PC-3 (cell line): ENCODE results near the gene CPLX1. TPM values are rescaled to one million over a fixed set of nuclear protein-coding genes. Genes with fewer than 3 reads are reported as not detected.

Source experiments
- ATAC-seq: fragments of 200-7000 bp; cut with Tn5 transposase; 2 replicates; pipeline ENCODE4 v1.9.1; 2020; ENCODE audit warnings: mild to moderate bottlenecking, moderate library complexity
- BruUV-seq: library from RNA; stranded (reverse); fragments of 400-500 nt; replicated peaks from 2 replicates; lab custom pipeline; 2021; lab: Mats Ljungman, UMichigan
- CTCF ChIA-PET: fragments of 300-600 bp; sonication (Branson Sonifier 250); formaldehyde crosslinking; loops from one replicate; lab custom pipeline; 2022; ENCODE audit warnings: antibody characterized with exemption; lab: Charles Lee
- POLR2A ChIA-PET: fragments of 300-600 bp; sonication (Branson Sonifier 250); formaldehyde crosslinking; loops from one replicate; lab custom pipeline; 2022; ENCODE audit warnings: antibody characterized with exemption; ENCODE audit not compliant: unreplicated experiment; lab: Charles Lee
- DNase-seq: peaks from one replicate; pipeline ENCODE4 v3.0.0-alpha.2; 2015
- H2AFZ ChIP-seq: fragments of 300-600 bp; sonication (generic); 2 replicates; pipeline ENCODE4 v1.6.0; 2016; ENCODE audit warnings: antibody characterized with exemption, low read length
- H3F3A ChIP-seq: fragments of 300-600 bp; sonication (generic); one replicate; pipeline ENCODE4 v1.6.0; 2017; ENCODE audit warnings: antibody characterized with exemption, low read length, control low read depth, mild to moderate bottlenecking; ENCODE audit not compliant: unreplicated experiment
- H3K27ac ChIP-seq: fragments of 300-600 bp; sonication (generic); 2 replicates; pipeline ENCODE4 v1.5.1; 2016; ENCODE audit warnings: mild to moderate bottlenecking, low read length
- H3K27me3 ChIP-seq: fragments of 300-600 bp; sonication (generic); 2 replicates; pipeline ENCODE4 v1.6.1; 2016; ENCODE audit warnings: low read length, mixed read lengths
- H3K36me3 ChIP-seq: fragments of 300-600 bp; sonication (generic); 2 replicates; pipeline ENCODE4 v1.6.1; 2016; ENCODE audit warnings: low read depth, mixed run types, low read length, mixed read lengths
- H3K4me1 ChIP-seq: fragments of 300-600 bp; sonication (generic); 2 replicates; pipeline ENCODE4 v1.5.1; 2016; ENCODE audit warnings: low read length; ENCODE audit not compliant: insufficient read depth
- H3K4me2 ChIP-seq: fragments of 300-600 bp; sonication (generic); 2 replicates; pipeline ENCODE4 v1.6.0; 2016; ENCODE audit warnings: low read length
- H3K4me3 ChIP-seq: fragments of 300-600 bp; sonication (generic); 2 replicates; pipeline ENCODE4 v1.5.1; 2016; ENCODE audit warnings: mild to moderate bottlenecking, low read length, mixed read lengths
- H3K79me2 ChIP-seq: fragments of 300-600 bp; sonication (generic); 2 replicates; pipeline ENCODE4 v1.6.1; 2017; ENCODE audit warnings: low read length, mixed read lengths
- H3K9ac ChIP-seq: fragments of 300-600 bp; sonication (generic); 2 replicates; pipeline ENCODE4 v1.6.0; 2016; ENCODE audit warnings: mild to moderate bottlenecking, low read length
- H3K9me2 ChIP-seq: fragments of 300-600 bp; sonication (generic); replicated peaks from 2 replicates; pipeline ENCODE4 v1.6.1; 2016; ENCODE audit warnings: mixed run types, low read length, mixed read lengths
- H3K9me3 ChIP-seq: fragments of 300-600 bp; sonication (generic); 2 replicates; pipeline ENCODE4 v1.6.1; 2016; ENCODE audit warnings: low read length, mixed read lengths
- H4K20me1 ChIP-seq: fragments of 300-600 bp; sonication (generic); 2 replicates; pipeline ENCODE4 v1.6.1; 2016; ENCODE audit warnings: low read length, mixed read lengths
- CTCF ChIP-seq: fragments of 300-600 bp; sonication (generic); conservative IDR thresholded peaks from 2 replicates; pipeline ENCODE4 v1.5.1; 2017; ENCODE audit warnings: antibody characterized with exemption, low read depth, mild to moderate bottlenecking, low read length
- EZH2 ChIP-seq: fragments of 300-600 bp; sonication (generic); IDR thresholded peaks from one replicate; pipeline ENCODE4 v1.6.1; 2017; ENCODE audit warnings: antibody characterized with exemption, mild to moderate bottlenecking, low read length; ENCODE audit not compliant: unreplicated experiment
- EZH2phosphoT487 ChIP-seq: fragments of 300-600 bp; sonication (generic); IDR thresholded peaks from 2 replicates; pipeline ENCODE4 v1.6.1; 2018; ENCODE audit warnings: mild to moderate bottlenecking, antibody characterized with exemption, low read length, borderline replicate concordance
- intact Hi-C: fragments of 100-400 bp; cut with micrococcal nuclease; formaldehyde crosslinking; loops from 2 replicates; pipeline ENCODE4 v1.9.0; 2023
- total RNA-seq: library from RNA; depleted of rRNA; stranded (reverse); fragments of >200 nt; gene quantifications from 2 replicates; pipeline ENCODE4 v1.2.3, GENCODE V29; 2014; rRNA removed

Gene CPLX1
- total RNA-seq, 1 experiment from 2014 or later: 0.87 TPM

GRCh38 chr4:735583-735982 is 90.3 kb downstream of the CPLX1 start:
- no peaks in the 10 kb centered on the region for H4K20me1 ChIP-seq
- ChIA-PET POLR2A (no interaction called here), CTCF (no interaction called here)
- no peaks in the 10 kb centered on the region for H3K4me1 ChIP-seq
- no peak for DNase-seq
- H3K27me3 ChIP-seq: no peaks in the 10 kb centered on the region
- no peaks in the 10 kb centered on the region for H3K9me2 ChIP-seq
- H3F3A ChIP-seq: no peaks in the 10 kb centered on the region
- no peak overlapping the region for H2AFZ ChIP-seq
- ATAC-seq: no peak
- H3K9ac ChIP-seq: no peak overlapping the region
- intact Hi-C loops: no loop called here
- H3K79me2 ChIP-seq: no peaks in the 10 kb centered on the region
- BruUV-seq: no TSS peak
- no peak overlapping the region for H3K27ac ChIP-seq
- H3K36me3 ChIP-seq: peaks cover 7% of the 10 kb centered on the region
- no peak for TF ChIP-seq EZH2
- no peak for TF ChIP-seq CTCF
- TF ChIP-seq EZH2phosphoT487: no peak
- H3K9me3 ChIP-seq: no peaks in the 10 kb centered on the region
- no peak overlapping the region for H3K4me2 ChIP-seq
- no peak overlapping the region for H3K4me3 ChIP-seq

Other genes starting within 250 kb of the CPLX1 start
- not detected in 2 replicates for gene TMEM271, start 249.8 kb downstream of the CPLX1 start, total RNA-seq
- not detected in 2 replicates for gene PDE6B, start 200.6 kb downstream of the CPLX1 start, total RNA-seq
- 384 and 579 TPM in 2 replicates for gene ATP5ME, start 151.9 kb downstream of the CPLX1 start, total RNA-seq
- gene MYL5, start 151.6 kb downstream of the CPLX1 start, total RNA-seq: 11.3 and 15.2 TPM in 2 replicates
- gene SLC49A3, start 137.0 kb downstream of the CPLX1 start, total RNA-seq: not detected in 2 replicates
- gene PCGF3, start 120.3 kb downstream of the CPLX1 start, total RNA-seq: 31.5 and 49.5 TPM in 2 replicates
- 117 and 175 TPM in 2 replicates for gene GAK, start 106.2 kb upstream of the CPLX1 start, total RNA-seq
- gene TMEM175, start 106.3 kb upstream of the CPLX1 start, total RNA-seq: 18.5 and 25.1 TPM in 2 replicates
- gene DGKQ, start 147.4 kb upstream of the CPLX1 start, total RNA-seq: 14.2 and 23.5 TPM in 2 replicates
- 10.1 and 10.3 TPM in 2 replicates for gene IDUA, start 160.9 kb upstream of the CPLX1 start, total RNA-seq
- gene SLC26A1, start 167.3 kb upstream of the CPLX1 start, total RNA-seq: 0.52 TPM in 1 of 2 replicates, not detected in the other
- gene FGFRL1, start 185.5 kb upstream of the CPLX1 start, total RNA-seq: 31.2 and 42.6 TPM in 2 replicates